Measurements from ENCODE around the gene SETD4.

DNA sequence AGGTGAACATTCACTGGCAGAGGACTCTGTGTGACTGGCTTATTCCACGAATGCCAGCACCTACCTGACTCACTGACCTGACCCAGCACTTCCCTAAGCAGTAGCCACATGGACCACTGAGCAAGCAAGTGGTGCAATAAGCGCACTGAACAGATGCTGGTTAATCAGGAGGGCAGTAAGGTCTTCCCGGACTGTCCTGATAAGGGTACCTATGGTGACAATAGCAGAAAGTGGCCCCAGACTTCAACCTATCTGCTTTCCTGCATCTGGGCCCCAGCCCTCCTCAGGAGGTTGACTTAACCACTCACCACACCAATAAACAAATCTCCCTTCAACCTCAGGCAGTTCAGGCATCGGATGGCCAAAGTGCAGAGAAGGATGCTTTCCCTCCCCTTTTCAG, 65.7 kb downstream of the SETD4 start:
- TF ChIP-seq, protein P1, sequence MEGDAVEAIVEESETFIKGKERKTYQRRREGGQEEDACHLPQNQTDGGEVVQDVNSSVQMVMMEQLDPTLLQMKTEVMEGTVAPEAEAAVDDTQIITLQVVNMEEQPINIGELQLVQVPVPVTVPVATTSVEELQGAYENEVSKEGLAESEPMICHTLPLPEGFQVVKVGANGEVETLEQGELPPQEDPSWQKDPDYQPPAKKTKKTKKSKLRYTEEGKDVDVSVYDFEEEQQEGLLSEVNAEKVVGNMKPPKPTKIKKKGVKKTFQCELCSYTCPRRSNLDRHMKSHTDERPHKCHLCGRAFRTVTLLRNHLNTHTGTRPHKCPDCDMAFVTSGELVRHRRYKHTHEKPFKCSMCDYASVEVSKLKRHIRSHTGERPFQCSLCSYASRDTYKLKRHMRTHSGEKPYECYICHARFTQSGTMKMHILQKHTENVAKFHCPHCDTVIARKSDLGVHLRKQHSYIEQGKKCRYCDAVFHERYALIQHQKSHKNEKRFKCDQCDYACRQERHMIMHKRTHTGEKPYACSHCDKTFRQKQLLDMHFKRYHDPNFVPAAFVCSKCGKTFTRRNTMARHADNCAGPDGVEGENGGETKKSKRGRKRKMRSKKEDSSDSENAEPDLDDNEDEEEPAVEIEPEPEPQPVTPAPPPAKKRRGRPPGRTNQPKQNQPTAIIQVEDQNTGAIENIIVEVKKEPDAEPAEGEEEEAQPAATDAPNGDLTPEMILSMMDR (IDR thresholded peaks at IDR 0.05), result no peak
- no peak for TF ChIP-seq POLR2A (IDR thresholded peaks at IDR 0.05)

Measured in right lobe of liver (tissue), 4 donors.